Middle frontal gyrus (tissue), 1 donor: Measurements from ENCODE around the gene NUP93.
"Not testable (repeated sequence)": the region's sequence is repeated elsewhere in the genome, so short reads cannot be mapped to it uniquely, and the experiment has no call there.

Experiments
- DNase-seq: peaks from one replicate; pipeline ENCODE4 v3.0.0-alpha.2; 2015; ENCODE audit warnings: low spot score; ENCODE audit errors: extremely low spot score

Gene NUP93

GRCh38 chr16:56868175-56868574 is 138.2 kb downstream of the NUP93 start:
- DNase-seq, result no peak

DNA sequence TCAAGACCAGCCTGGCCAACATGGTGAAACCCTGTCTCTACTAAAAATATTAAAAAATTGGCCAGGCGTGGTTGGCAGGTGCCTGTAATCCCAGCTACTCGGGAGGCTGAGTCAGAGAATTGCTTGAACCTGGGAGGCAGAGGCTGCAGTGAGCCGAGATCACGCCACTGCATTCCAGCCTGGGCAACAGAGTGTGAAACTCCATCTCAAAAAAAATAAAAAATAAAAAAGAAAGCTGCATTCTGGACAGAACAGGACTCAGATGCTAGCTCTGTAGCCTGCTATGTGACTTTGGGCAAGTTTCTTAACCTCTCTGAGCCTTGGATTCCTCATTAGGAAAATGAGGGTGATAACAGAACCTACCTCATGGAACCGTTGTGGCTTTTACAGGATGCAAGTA is 138.8 kb downstream of the NUP93 start:
- DNase-seq, result not testable (repeated sequence)

- DNase-seq, result no peak
Measured at GRCh38 chr16:56869513-56870275, 139.8 kb downstream of the NUP93 start.

DNA sequence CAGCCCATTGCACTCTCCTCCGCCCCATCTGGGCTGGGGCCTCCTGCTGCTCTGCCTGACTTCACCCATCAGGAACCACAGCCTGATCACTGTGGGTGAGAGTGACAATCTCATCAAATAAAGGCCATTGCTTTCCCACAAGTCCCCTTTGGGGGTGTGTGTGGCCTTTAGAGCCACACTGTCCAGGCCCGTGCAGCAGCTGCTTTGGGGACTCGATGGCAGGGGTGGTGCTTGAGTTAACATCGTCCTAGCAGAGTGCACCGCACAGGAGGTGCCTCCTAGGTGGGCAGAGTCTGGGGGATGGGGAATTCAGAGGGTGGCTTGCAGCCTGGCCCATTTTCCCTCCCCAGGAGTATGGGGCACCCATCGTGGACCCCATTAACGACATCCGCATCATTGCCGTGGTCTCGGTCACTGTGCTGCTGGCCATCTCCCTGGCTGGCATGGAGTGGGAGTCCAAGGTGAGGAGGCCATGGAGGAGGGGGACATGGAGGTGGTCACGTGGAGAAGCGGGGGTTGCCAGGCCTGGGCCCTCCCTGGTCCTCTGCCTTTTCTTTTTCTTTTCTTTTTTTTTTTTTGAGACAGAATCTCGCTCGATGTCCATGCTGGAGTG is 140.5 kb downstream of the NUP93 start:
- no peak for DNase-seq

- DNase-seq, result no peak
Measured at GRCh38 chr16:56871172-56871593, 141.3 kb downstream of the NUP93 start.

- no peak for DNase-seq
Measured at GRCh38 chr16:56872863-56873391, 143.0 kb downstream of the NUP93 start.

DNA sequence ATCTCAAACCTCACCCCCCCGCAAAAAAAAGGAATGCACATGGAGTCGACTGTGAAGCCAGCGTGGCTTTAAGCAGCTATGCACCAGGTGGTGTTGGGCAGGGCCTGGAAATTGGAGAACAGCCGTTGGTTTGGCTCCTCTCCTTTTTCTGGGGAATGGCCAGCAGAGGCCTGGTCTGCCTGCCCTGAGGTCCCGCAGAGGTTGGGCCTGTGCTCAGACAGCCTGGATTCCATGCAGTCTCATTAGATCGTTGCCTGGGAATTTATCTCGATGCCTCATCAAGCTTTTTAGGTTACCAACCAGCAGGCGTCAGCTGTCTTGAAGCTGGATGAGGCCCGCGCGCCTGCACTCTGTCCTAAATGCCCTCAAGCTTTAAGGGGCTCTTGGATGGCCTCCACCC is 144.9 kb downstream of the NUP93 start:
- no peak for DNase-seq

- DNase-seq, result no peak
Measured at GRCh38 chr16:56876048-56876447, 146.1 kb downstream of the NUP93 start.

GRCh38 chr16:56877486-56878182 is 147.7 kb downstream of the NUP93 start:
- no peak for DNase-seq

DNA sequence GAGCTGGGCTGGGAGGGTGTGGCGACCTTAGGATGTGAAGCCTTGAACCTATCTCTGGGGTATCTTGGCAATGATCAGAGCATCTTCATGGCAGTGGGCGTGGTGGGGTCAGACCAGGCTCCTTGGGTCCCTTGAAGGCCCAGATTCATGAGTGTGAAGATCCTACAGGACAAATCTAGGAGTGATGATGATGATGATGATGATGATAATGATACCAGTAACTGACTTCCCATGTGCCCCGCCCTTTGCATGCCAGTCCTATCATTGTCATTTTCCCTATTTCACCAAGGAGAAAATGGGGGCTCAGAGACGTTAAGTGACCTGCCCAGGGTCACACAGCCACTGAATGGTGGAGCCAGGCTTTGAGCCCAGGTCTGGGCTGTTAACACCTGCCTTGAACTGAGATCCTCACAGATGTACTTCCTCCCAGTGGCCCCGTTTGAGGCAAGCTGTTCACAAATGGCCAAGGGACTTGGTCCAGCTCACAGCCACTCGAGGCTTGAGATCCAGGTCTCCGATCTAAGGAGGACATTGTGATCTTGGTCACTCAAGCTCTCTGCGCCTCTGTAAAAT is 148.4 kb downstream of the NUP93 start:
- DNase-seq, result no peak

GRCh38 chr16:56879276-56879675 is 149.3 kb downstream of the NUP93 start:
- no peak for DNase-seq

DNA sequence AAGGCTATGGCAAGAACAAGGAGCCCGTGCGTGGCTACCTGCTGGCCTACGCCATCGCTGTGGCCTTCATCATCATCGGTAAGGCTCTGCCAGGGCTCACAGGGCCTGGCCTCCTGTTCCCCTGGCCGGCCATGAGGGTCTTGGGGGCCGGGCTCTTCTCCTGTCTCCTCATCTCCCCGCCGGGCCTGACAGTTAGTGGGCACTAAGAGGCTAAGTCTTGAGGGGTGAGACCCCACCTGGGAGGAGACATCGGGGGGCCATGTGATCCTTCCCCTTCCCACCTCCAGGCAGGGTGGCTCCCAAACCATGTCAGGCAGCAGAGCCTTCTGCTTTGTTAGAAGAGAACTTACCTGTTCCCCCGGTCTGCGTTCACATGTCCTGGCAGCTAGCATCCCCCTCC is 150.2 kb downstream of the NUP93 start:
- no peak for DNase-seq

DNA sequence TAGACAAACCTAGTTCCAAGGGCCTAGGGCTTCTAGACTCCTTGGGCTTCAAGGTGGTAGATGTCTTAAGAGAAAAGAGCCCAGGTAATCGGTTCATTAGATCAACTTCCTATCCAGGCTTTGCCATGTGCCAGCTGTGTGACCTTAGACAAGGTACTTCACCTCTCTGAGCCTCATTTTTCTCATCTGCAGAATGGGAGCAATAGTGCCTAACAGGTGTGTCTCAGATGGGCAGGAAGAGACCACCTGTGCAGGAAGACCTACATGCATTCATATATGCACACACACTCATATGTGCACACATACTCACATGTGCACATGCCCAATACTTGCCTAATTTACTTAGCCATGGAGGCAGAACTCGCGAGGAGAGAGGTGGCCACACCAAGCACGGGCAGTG is 150.8 kb downstream of the NUP93 start:
- no peak for DNase-seq

DNA sequence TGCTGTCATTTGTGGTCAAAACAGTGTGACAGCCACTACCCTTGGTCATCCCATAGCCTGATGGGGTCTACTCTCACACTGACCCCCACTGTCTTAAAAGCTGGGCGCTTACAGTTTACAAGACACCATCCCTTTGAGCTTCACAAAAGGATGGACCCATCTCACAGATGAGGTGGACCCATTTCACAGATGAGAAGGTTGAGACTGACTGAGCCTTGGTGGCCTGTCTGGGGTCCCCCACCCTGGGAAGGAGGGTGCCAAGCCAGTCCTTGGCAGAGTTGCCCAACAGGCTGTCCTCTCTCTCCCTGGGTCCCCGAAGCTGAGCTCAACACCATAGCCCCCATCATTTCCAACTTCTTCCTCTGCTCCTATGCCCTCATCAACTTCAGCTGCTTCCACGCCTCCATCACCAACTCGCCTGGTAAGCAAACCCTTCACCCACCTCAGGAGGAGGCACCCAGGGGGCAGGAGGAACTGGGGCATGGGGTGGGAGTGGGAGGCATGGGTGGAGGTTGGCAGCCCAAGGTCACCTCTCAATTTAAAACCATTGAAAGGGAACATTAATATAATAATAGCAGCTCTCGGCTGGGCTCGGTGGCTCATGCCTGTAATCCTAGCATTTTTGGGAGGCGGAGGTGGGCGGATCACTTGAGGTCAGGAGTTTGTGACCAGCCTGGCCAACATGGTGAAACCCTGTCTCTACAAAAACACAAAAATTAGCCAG is 152.3 kb downstream of the NUP93 start:
- DNase-seq, result no peak

DNA sequence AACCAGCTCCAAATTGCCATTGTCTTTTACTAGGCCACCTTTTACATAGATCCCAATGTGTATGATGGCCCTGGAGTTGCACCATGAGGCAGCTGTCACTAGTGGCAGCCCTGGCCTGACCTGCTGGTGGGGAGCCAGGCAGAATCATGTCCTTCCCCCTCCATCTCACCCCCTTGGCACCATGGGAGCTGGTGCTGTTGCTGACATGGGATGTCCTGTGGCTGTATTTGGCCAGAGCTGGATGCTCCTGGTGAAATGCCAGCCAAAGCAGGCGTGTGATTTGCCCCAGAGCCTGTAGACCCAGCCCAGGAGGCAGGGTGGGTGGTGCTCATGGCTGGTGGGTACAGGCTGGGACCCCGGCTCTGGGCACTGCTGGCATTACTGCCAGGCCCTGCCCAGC is 153.7 kb downstream of the NUP93 start:
- DNase-seq, result no peak

GRCh38 chr16:56884026-56884582 is 154.2 kb downstream of the NUP93 start:
- no peak for DNase-seq

DNA sequence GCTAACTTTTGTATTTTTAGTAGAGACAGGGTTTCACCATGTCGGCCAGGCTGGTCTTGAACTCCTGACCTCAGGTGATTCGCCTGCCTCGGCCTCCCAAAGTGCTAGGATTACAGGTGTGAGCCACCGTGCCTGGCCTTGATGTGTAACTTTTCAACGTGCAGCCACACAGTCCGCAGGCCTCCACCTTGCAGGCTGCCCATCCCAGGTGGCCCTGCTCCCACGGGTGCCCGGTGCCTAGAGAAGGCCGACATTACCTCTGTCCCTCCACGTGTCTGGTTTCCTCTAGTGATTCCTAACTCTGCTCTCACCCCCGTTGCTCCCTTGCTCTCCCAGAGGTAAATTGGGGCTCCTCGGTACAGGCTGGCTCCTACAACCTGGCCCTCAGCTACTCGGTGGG is 155.0 kb downstream of the NUP93 start:
- DNase-seq, result not testable (repeated sequence)

- DNase-seq, result no peak
Measured at GRCh38 chr16:56885446-56886162, 155.7 kb downstream of the NUP93 start.

DNA sequence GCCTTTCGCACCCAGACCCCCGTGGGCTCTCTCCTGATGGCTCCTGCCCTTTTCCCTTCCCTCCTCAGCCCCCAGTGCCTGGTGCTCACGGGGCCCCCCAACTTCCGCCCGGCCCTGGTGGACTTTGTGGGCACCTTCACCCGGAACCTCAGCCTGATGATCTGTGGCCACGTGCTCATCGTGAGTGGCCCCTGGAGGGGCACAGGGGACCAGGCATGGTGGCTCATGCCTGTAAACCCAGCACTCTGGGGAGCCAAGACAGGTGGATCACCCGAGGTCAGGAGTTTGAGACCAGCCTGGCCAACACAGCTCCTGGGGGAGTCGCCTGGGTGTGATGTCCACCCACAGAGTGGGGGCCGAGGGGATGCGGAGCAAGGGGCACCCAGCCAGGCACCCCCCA is 156.4 kb downstream of the NUP93 start:
- no peak for DNase-seq

- DNase-seq, result no peak
Measured at GRCh38 chr16:56886826-56887225, 156.9 kb downstream of the NUP93 start.
